K562 (cell line): ENCODE measurements around the gene ANO6. TPM values are rescaled to one million over a fixed set of nuclear protein-coding genes. Genes with fewer than 3 reads are reported as not detected.
"Not testable (repeated sequence)": the region's sequence is repeated elsewhere in the genome, so short reads cannot be mapped to it uniquely, and the experiment has no call there.

Source experiments
- ATAC-seq: fragments of 200-7000 bp; cut with Tn5 transposase; 3 replicates; pipeline ENCODE4 v1.9.1; 2020; ENCODE audit warnings: moderate library complexity
- BruUV-seq: library from RNA; stranded (reverse); fragments of 400-500 nt; replicated peaks from 2 replicates; lab custom pipeline; 2021; lab: Mats Ljungman, UMichigan
- CTCF ChIA-PET: fragments of 300-600 bp; formaldehyde crosslinking; extraction: SDS; loops from one replicate; lab custom pipeline; 2021; ENCODE audit warnings: low intra/inter-chr PET ratio; lab: Yijun Ruan, JAX
- POLR2A ChIA-PET: fragments of 300-600, 350-650 bp; sonication (Branson Sonifier 250); formaldehyde crosslinking; extraction: SDS; loops from one replicate; lab custom pipeline; 2021; ENCODE audit warnings: antibody characterized with exemption, inconsistent platforms; lab: Yijun Ruan, JAX
- DNase-seq, 4 experiments: peaks; one replicate each; pipeline versions ENCODE4 v3.0.0 to v3.0.0-alpha.2; 2011 to 2018; ENCODE audit warnings: low spot score in 3 of 4, mixed read lengths in 3 of 4; ENCODE audit errors: extremely low read depth in 1 of 4
- FAIRE-seq: peaks from 2 replicates; lab custom pipeline; 2011; peaks lifted over from hg19 to GRCh38; lab: Jason Lieb, UNC
- H2AFZ ChIP-seq: 2 replicates; pipeline ENCODE4 v1.6.0; 2011; ENCODE audit warnings: low read depth, low read length, control low read depth, inconsistent platforms
- H3K27ac ChIP-seq: fragments of 200-600 bp; 3 replicates; pipeline ENCODE4 v1.8.0; 2011; ENCODE audit warnings: low read depth, mild to moderate bottlenecking, control low read depth, inconsistent platforms, low read length, moderate library complexity, mixed read lengths; ENCODE audit errors: extremely low read depth
- H3K27me3 ChIP-seq, 2 experiments: fragments of 300-600 bp in 1 of 2; 2 replicates in 1 of 2; 3 replicates in 1 of 2; pipeline versions ENCODE4 v1.6.0 to v1.8.0; 2011; ENCODE audit warnings: inconsistent platforms in 2 of 2, low read length in 2 of 2, mild to moderate bottlenecking in 1 of 2, mixed read lengths in 1 of 2, moderate library complexity in 1 of 2; ENCODE audit not compliant: control insufficient read depth in 2 of 2, insufficient read depth in 2 of 2
- H3K36me3 ChIP-seq: fragments of 300-600 bp; 3 replicates; pipeline ENCODE4 v1.8.0; 2011; ENCODE audit warnings: mild to moderate bottlenecking, low read length, inconsistent platforms; ENCODE audit not compliant: control insufficient read depth, insufficient read depth
- H3K4me1 ChIP-seq, 2 experiments: fragments of 200-600 bp in 1 of 2; replicated peaks in 1 of 2; 2 replicates in 1 of 2; 3 replicates in 1 of 2; pipeline versions ENCODE4 v1.5.1 to v1.8.0; 2011; ENCODE audit warnings: inconsistent platforms in 2 of 2, low read length in 2 of 2, mild to moderate bottlenecking in 1 of 2, mixed read lengths in 1 of 2, moderate library complexity in 1 of 2; ENCODE audit not compliant: control insufficient read depth in 2 of 2, insufficient read depth in 2 of 2
- H3K4me2 ChIP-seq: 2 replicates; pipeline ENCODE4 v1.6.1; 2011; ENCODE audit warnings: low read length, control low read depth, inconsistent platforms, mixed read lengths; ENCODE audit not compliant: insufficient read depth
- H3K4me3 ChIP-seq: fragments of 200-600 bp; sonication (generic), shearing (Covaris generic); 2 replicates; pipeline ENCODE4 v1.5.1; 2016; ENCODE audit warnings: control low read depth, inconsistent platforms
- H3K79me2 ChIP-seq: fragments of 200-600 bp; 3 replicates; pipeline ENCODE4 v1.8.0; 2011; ENCODE audit warnings: low read length, inconsistent platforms; ENCODE audit not compliant: control insufficient read depth, insufficient read depth
- H3K9ac ChIP-seq, 2 experiments: 2 replicates each; pipeline versions ENCODE4 v1.6.0 to v1.6.1; 2011; ENCODE audit warnings: low read depth in 2 of 2, low read length in 2 of 2, control low read depth in 1 of 2, inconsistent platforms in 1 of 2, mild to moderate bottlenecking in 1 of 2, mixed read lengths in 1 of 2; ENCODE audit not compliant: insufficient read depth in 1 of 2
- H3K9me1 ChIP-seq: one replicate; pipeline ENCODE4 v1.6.0; 2011; ENCODE audit warnings: inconsistent platforms, mild to moderate bottlenecking, low read length, moderate library complexity; ENCODE audit not compliant: control insufficient read depth, insufficient read depth
- H3K9me3 ChIP-seq: replicated peaks from 2 replicates; pipeline ENCODE4 v1.5.1; 2011; ENCODE audit warnings: low read depth, low read length, inconsistent platforms; ENCODE audit not compliant: control insufficient read depth, insufficient read depth
- H4K20me1 ChIP-seq: replicated peaks from 2 replicates; pipeline ENCODE4 v1.6.1; 2011; ENCODE audit warnings: low read length, inconsistent platforms, mixed read lengths; ENCODE audit not compliant: control insufficient read depth, insufficient read depth
- NFATC3 ChIP-seq: fragments of 450-650 bp; IDR thresholded peaks from 2 replicates; pipeline ENCODE4 v1.6.1; 2017; ENCODE audit warnings: mild to moderate bottlenecking
- RCOR1 ChIP-seq, 2 experiments: IDR thresholded peaks; 2 replicates each; pipeline ENCODE4 v1.6.1; 2012; ENCODE audit warnings: low read depth in 2 of 2, low read length in 2 of 2, borderline replicate concordance in 1 of 2, improper control_type of control experiment in 1 of 2
- YBX1 ChIP-seq: fragments of 450-650 bp; IDR thresholded peaks from 2 replicates; pipeline ENCODE4 v1.7.1; 2016; ENCODE audit warnings: mild to moderate bottlenecking
- WGBS: fragments of 100-300 bp; shearing (Covaris generic); methylation state at CpG from one replicate; pipeline ENCODE4 v1.1.6; 2016; ENCODE audit warnings: low coverage, mixed read lengths; ENCODE audit not compliant: insufficient coverage; ENCODE audit errors: missing lambda C conversion rate; 5-methylcytosine and 5-hydroxymethylcytosine counted together
- in situ Hi-C: fragments of 300-500 bp; cut with MboI; formaldehyde crosslinking; loops from 4 replicates; pipeline ENCODE4 v1.15.0; 2018; ENCODE audit warnings: inconsistent platforms, mixed read lengths
- intact Hi-C: fragments of 100-400 bp; cut with micrococcal nuclease; formaldehyde crosslinking; loops from 2 replicates; pipeline ENCODE4 v1.14.2; 2022
- polyA plus RNA-seq, 8 experiments: library from polyadenylated mRNA; depleted of rRNA in 4 of 8; stranded (reverse) in 5 of 8; unstranded in 3 of 8; fragments of >200 nt; fragmentation: Nextera tagmentation in 2 of 8; fragmentation: Illumina TruSeq in 1 of 8; extraction: Ambion mirVana in 2 of 8; extraction: Trizol in 1 of 8; gene quantifications; 2 replicates each; pipeline versions ENCODE4 v1.2.1 to v1.2.3, GENCODE V29; 2011 to 2014; ENCODE audit warnings: inconsistent platforms in 1 of 8, missing spikeins in 1 of 8
- total RNA-seq, 7 experiments: library from RNA; depleted of rRNA in 6 of 7; stranded (reverse); fragments of >200 nt in 6 of 7; fragmentation: Illumina TruSeq in 2 of 7; extraction: Trizol in 2 of 7; gene quantifications; 2 replicates each; pipeline versions ENCODE4 v1.2.1 to v1.2.3, GENCODE V29; 2011 to 2021; ENCODE audit warnings: low replicate concordance in 1 of 7
- TF ChIP-seq, protein P1 (sequence below): fragments of 250-450 bp; sonication (Bioruptor Pico); IDR thresholded peaks from 2 replicates; pipeline ENCODE4 v1.9.0; 2021; ENCODE audit warnings: mild to moderate bottlenecking

The ANO6 gene
- total and polyA plus RNA-seq, 9 of the 15 experiments (the other 6 are each of a cell fraction or from before 2014, with no cell fraction given) = 3.5 to 24.7 (median 20.3) TPM

- H3K27ac ChIP-seq, BruUV-seq, H2AFZ ChIP-seq, DNase-seq, H3K4me3 ChIP-seq, H3K9ac ChIP-seq, H4K20me1 ChIP-seq, H3K27me3 ChIP-seq, H3K36me3 ChIP-seq, POLR2A ChIA-PET, CTCF ChIA-PET, H3K9me1 ChIP-seq, H3K4me2 ChIP-seq, H3K9me3 ChIP-seq, intact Hi-C loops, FAIRE-seq, in situ Hi-C loops, ATAC-seq: not testable (repeated sequence)
- Histone ChIP-seq H3K79me2 (peaks cover 33% of the 10 kb centered on the region), H3K4me1 (peaks cover 0 to 46% of the 10 kb centered on the region in 2 experiments; a peak in 4 of 5 replicates)
- WGBS = no CpG with 5 or more reads among the region's 2 CpGs
Measured at GRCh38 chr12:45236383-45236782, 20.5 kb downstream of the ANO6 start.

DNA sequence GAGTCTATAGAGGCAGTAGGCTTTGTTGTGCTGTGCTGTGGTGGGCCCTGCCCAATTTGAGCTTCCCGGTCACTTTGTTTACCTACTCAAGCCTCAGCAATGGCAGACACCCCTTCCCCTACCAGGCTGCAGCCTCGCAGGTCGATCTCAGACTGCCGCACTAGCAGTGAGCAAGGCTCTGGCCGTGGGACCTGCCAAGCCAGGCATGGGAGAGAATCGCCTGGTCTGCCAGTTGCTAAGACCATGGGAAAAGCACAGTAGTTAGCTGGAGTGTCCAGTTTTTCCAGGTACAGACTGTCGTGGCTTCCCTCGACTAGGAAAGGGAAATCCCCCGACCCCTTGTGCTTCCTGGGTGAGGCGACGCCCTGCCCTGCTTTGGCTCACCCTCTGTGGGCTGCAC, 26.3 kb downstream of the ANO6 start:
- peaks cover 9% of the 10 kb centered on the region; the same call in 1 of the 3 replicates for H3K79me2 ChIP-seq
- CTCF ChIA-PET = no interaction called here
- POLR2A ChIA-PET = interaction anchor here (0.9 kb wide), 1 partner anchor 37 kb away, joined by 4 read pairs; no protein-coding TSS in a partner anchor
- H4K20me1 ChIP-seq = no peaks in the 10 kb centered on the region
- no peak overlapping the region for H3K4me2 ChIP-seq
- H3K4me3 ChIP-seq = no peak overlapping the region
- H3K9me1 ChIP-seq = no peaks in the 10 kb centered on the region
- ATAC-seq (no peak), FAIRE-seq (no peak), DNase-seq (no peak)
- in situ Hi-C loops = no loop called here
- H3K27ac ChIP-seq = no peak overlapping the region
- TF ChIP-seq, protein P1, sequence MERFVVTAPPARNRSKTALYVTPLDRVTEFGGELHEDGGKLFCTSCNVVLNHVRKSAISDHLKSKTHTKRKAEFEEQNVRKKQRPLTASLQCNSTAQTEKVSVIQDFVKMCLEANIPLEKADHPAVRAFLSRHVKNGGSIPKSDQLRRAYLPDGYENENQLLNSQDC = no peak
- no peak for TF ChIP-seq RCOR1 (IDR thresholded peaks at IDR 0.05; ENCODE audit: borderline replicate concordance in 1 of 2, low read depth in 2 of 2, low read length in 2 of 2)
- no peak for TF ChIP-seq YBX1
- TF ChIP-seq NFATC3 = no peak
- WGBS = 94% methylated on average over 9 of the region's 11 CpGs
- H3K9me3 ChIP-seq = no peaks in the 10 kb centered on the region
- no peaks in the 10 kb centered on the region for H3K27me3 ChIP-seq
- H3K36me3 ChIP-seq = no peaks in the 10 kb centered on the region
- peaks cover 0 to 3% of the 10 kb centered on the region in 2 experiments; a peak in 1 of 5 replicates for H3K4me1 ChIP-seq
- no peak overlapping the region for H2AFZ ChIP-seq
- BruUV-seq = no TSS peak
- intact Hi-C loops = no loop called here
- no peak overlapping the region for H3K9ac ChIP-seq
